HepG2 (cell line): ENCODE results near the gene OSBPL2. TPM values are rescaled to one million over a fixed set of nuclear protein-coding genes. Genes with fewer than 3 reads are reported as not detected.

Experiments
- AKNA ChIP-seq: sonication (generic); formaldehyde crosslinking; IDR thresholded peaks from 2 replicates; pipeline ENCODE4 v1.4.0; 2020; ENCODE audit warnings: missing genetic modification reagents, borderline replicate concordance
- BHLHE40 ChIP-seq: IDR thresholded peaks from 2 replicates; pipeline ENCODE4 v1.6.1; 2011; ENCODE audit warnings: low read length, improper control_type of control experiment
- CBX2 ChIP-seq, 2 experiments: fragments of 200-600 bp in 1 of 2; sonication (generic); formaldehyde crosslinking in 1 of 2; IDR thresholded peaks; 2 replicates each; pipeline versions ENCODE4 v1.7.0 to v1.8.1; 2018 to 2022; ENCODE audit warnings: low read depth in 2 of 2, low read length in 1 of 2, mild to moderate bottlenecking in 1 of 2, missing genetic modification reagents in 1 of 2
- CBX5 ChIP-seq: sonication (generic); formaldehyde crosslinking; IDR thresholded peaks from 2 replicates; pipeline ENCODE4 v1.4.0; 2020; ENCODE audit warnings: missing genetic modification reagents, borderline replicate concordance
- FOSL1 ChIP-seq: sonication (generic); formaldehyde crosslinking; IDR thresholded peaks from 2 replicates; pipeline ENCODE4 v1.9.0; 2021; ENCODE audit warnings: missing genetic modification reagents, borderline replicate concordance
- GPN1 ChIP-seq: sonication (generic); formaldehyde crosslinking; IDR thresholded peaks from 2 replicates; pipeline ENCODE4 v1.5.1; 2020; ENCODE audit warnings: missing genetic modification reagents, borderline replicate concordance
- HMGA1 ChIP-seq: sonication (generic); formaldehyde crosslinking; conservative IDR thresholded peaks from 2 replicates; pipeline ENCODE4 v1.4.0; 2020; ENCODE audit warnings: missing genetic modification reagents
- HNF4A ChIP-seq: sonication (generic); formaldehyde crosslinking; IDR thresholded peaks from 2 replicates; pipeline ENCODE4 v1.4.0; 2020; ENCODE audit warnings: missing genetic modification reagents
- HNRNPLL ChIP-seq: fragments of 200-400 bp; formaldehyde crosslinking; IDR thresholded peaks from 2 replicates; pipeline ENCODE4 v1.6.1; 2017; ENCODE audit warnings: mild to moderate bottlenecking, low read depth, low read length; ENCODE audit not compliant: poor library complexity, severe bottlenecking
- KDM5A ChIP-seq: fragments of 200-600 bp; sonication (generic); IDR thresholded peaks from 2 replicates; pipeline ENCODE4 v1.7.0; 2018; ENCODE audit warnings: antibody characterized with exemption, mild to moderate bottlenecking, low read length, borderline replicate concordance
- MIER3 ChIP-seq: IDR thresholded peaks from 2 replicates; pipeline ENCODE4 v1.6.1; 2016; ENCODE audit warnings: missing compliant biosample characterization, borderline replicate concordance
- MTERF4 ChIP-seq: sonication (generic); formaldehyde crosslinking; IDR thresholded peaks from 2 replicates; pipeline ENCODE4 v1.8.0; 2023; ENCODE audit warnings: mild to moderate bottlenecking, missing genetic modification reagents
- NR3C1 ChIP-seq: sonication (generic); formaldehyde crosslinking; IDR thresholded peaks from 2 replicates; pipeline ENCODE4 v1.4.0; 2020; ENCODE audit warnings: missing genetic modification reagents
- SP4 ChIP-seq: sonication (generic); formaldehyde crosslinking; IDR thresholded peaks from 2 replicates; pipeline ENCODE4 v1.8.1; 2023; ENCODE audit warnings: mild to moderate bottlenecking, missing genetic modification reagents
- THYN1 ChIP-seq: sonication (generic); formaldehyde crosslinking; IDR thresholded peaks from 2 replicates; pipeline ENCODE4 v1.8.1; 2023; ENCODE audit warnings: low read depth, mild to moderate bottlenecking, moderate library complexity, missing genetic modification reagents, borderline replicate concordance
- ZNF12 ChIP-seq: sonication (generic); formaldehyde crosslinking; IDR thresholded peaks from 2 replicates; pipeline ENCODE4 v1.5.0; 2020; ENCODE audit warnings: missing genetic modification reagents
- ZNF570 ChIP-seq: sonication (generic); formaldehyde crosslinking; IDR thresholded peaks from 2 replicates; pipeline ENCODE4 v1.4.0; 2020; ENCODE audit warnings: mild to moderate bottlenecking, missing genetic modification reagents, borderline replicate concordance
- ZNF850 ChIP-seq: sonication (generic); formaldehyde crosslinking; conservative IDR thresholded peaks from 2 replicates; pipeline ENCODE4 v1.9.0; 2021; ENCODE audit warnings: mild to moderate bottlenecking, missing genetic modification reagents
- ZSCAN12 ChIP-seq: sonication (generic); formaldehyde crosslinking; IDR thresholded peaks from 2 replicates; pipeline ENCODE4 v1.9.0; 2021; ENCODE audit warnings: mild to moderate bottlenecking, missing genetic modification reagents
- ZSCAN31 ChIP-seq: sonication (generic); formaldehyde crosslinking; IDR thresholded peaks from 2 replicates; pipeline ENCODE4 v1.5.0; 2020; ENCODE audit warnings: low read depth, mild to moderate bottlenecking, missing genetic modification reagents
- polyA plus RNA-seq, 8 experiments: library from polyadenylated mRNA; depleted of rRNA in 3 of 8; stranded (reverse) in 7 of 8; unstranded in 1 of 8; fragments of >200 nt; fragmentation: Illumina TruSeq in 4 of 8; extraction: Trizol in 4 of 8; gene quantifications; 2 replicates each; pipeline versions ENCODE4 v1.2.1 to v1.2.3, GENCODE V29; 2011 to 2016; ENCODE audit warnings: low read depth in 4 of 8, missing spikeins in 1 of 8, mixed read lengths in 1 of 8; ENCODE audit not compliant: insufficient read depth in 1 of 8
- total RNA-seq, 5 experiments: library from RNA; depleted of rRNA; stranded (reverse); fragments of >200 nt; fragmentation: Illumina TruSeq; extraction: Trizol; gene quantifications; 2 replicates each; pipeline ENCODE4 v1.2.3, GENCODE V29; 2016; ENCODE audit warnings: low read depth in 1 of 5
- TF ChIP-seq, protein P1 (sequence below): sonication (generic); formaldehyde crosslinking; IDR thresholded peaks from 2 replicates; pipeline ENCODE4 v1.5.1; 2020; ENCODE audit warnings: mild to moderate bottlenecking, moderate library complexity, missing genetic modification reagents

OSBPL2 gene
- total and polyA plus RNA-seq, 2 of the 13 experiments (the other 11 are each of a cell fraction or from before 2014, with no cell fraction given): 18.5 to 37.4 TPM

- TF ChIP-seq ZNF570 (CRISPR knock-in tag): 0 out of 2 replicates have a peak, but pooled peaks have one; percentile 13
- TF ChIP-seq CBX5 (CRISPR knock-in tag): no peak
- TF ChIP-seq ZSCAN12: peak; percentile 69; the same call in 1 of the 2 replicates
- no peak for TF ChIP-seq ZSCAN31
- peak; percentile 34; the same call in 1 of the 2 replicates for TF ChIP-seq GPN1 (CRISPR knock-in tag)
- no peak for TF ChIP-seq HMGA1
- TF ChIP-seq SP4: no peak; the same call in 1 of the 2 replicates
- TF ChIP-seq, protein P1, sequence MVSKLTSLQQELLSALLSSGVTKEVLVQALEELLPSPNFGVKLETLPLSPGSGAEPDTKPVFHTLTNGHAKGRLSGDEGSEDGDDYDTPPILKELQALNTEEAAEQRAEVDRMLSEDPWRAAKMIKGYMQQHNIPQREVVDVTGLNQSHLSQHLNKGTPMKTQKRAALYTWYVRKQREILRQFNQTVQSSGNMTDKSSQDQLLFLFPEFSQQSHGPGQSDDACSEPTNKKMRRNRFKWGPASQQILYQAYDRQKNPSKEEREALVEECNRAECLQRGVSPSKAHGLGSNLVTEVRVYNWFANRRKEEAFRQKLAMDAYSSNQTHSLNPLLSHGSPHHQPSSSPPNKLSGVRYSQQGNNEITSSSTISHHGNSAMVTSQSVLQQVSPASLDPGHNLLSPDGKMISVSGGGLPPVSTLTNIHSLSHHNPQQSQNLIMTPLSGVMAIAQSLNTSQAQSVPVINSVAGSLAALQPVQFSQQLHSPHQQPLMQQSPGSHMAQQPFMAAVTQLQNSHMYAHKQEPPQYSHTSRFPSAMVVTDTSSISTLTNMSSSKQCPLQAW (CRISPR knock-in tag): no peak
- no peak for TF ChIP-seq AKNA (CRISPR knock-in tag)
- TF ChIP-seq CBX2 (IDR thresholded peaks at IDR 0.05; ENCODE audit: low read depth, low read length): no peak
- no peak for TF ChIP-seq CBX2 (CRISPR knock-in tag; IDR thresholded peaks at IDR 0.05; ENCODE audit: low read depth)
- no peak for TF ChIP-seq THYN1 (CRISPR knock-in tag)
- TF ChIP-seq BHLHE40: 0 out of 2 replicates have a peak, but pooled peaks have one; percentile 12
- no peak for TF ChIP-seq ZNF850 (CRISPR knock-in tag)
- 0 out of 2 replicates have a peak, but pooled peaks have one; percentile 43 for TF ChIP-seq MIER3 (CRISPR knock-in tag)
- TF ChIP-seq NR3C1 (CRISPR knock-in tag): no peak
- no peak for TF ChIP-seq HNRNPLL
- TF ChIP-seq FOSL1 (CRISPR knock-in tag): no peak
- TF ChIP-seq HNF4A (CRISPR knock-in tag): no peak
- peak; percentile 16; the same call in 1 of the 2 replicates for TF ChIP-seq MTERF4 (CRISPR knock-in tag)
- peak; percentile 77; the same call in 1 of the 2 replicates for TF ChIP-seq ZNF12 (CRISPR knock-in tag)
- TF ChIP-seq KDM5A: no peak
Measured at GRCh38 chr20:62219992-62220665, 18.2 kb upstream of the OSBPL2 start, which contains the start of gene HRH3 (continued).
